Osteocyte (in vitro differentiated cells): Measurements from ENCODE around the gene PRMT3. TPM values are rescaled to one million over a fixed set of nuclear protein-coding genes. Genes with fewer than 3 reads are reported as not detected.

Experiments
- DNase-seq: peaks from one replicate; pipeline ENCODE4 v3.0.0; 2021; ENCODE audit warnings: mixed read lengths; ENCODE audit not compliant: unreplicated experiment; ENCODE audit errors: extremely low spot score
- H3K27ac Mint-ChIP-seq: one replicate; pipeline ENCODE4 v1.8.0; 2021; ENCODE audit warnings: mild to moderate bottlenecking, mixed read lengths; ENCODE audit not compliant: unreplicated experiment
- H3K27me3 Mint-ChIP-seq: one replicate; pipeline ENCODE4 v1.8.0; 2021; ENCODE audit warnings: mixed read lengths; ENCODE audit not compliant: unreplicated experiment
- H3K36me3 Mint-ChIP-seq: one replicate; pipeline ENCODE4 v1.8.0; 2021; ENCODE audit warnings: mixed read lengths; ENCODE audit not compliant: unreplicated experiment
- H3K4me1 Mint-ChIP-seq: one replicate; pipeline ENCODE4 v1.8.0; 2021; ENCODE audit warnings: mixed read lengths; ENCODE audit not compliant: unreplicated experiment
- H3K4me3 Mint-ChIP-seq: one replicate; pipeline ENCODE4 v1.8.0; 2021; ENCODE audit warnings: mild to moderate bottlenecking, moderate library complexity, mixed read lengths; ENCODE audit not compliant: unreplicated experiment
- H3K9me3 Mint-ChIP-seq: one replicate; pipeline ENCODE4 v1.8.0; 2021; ENCODE audit warnings: mixed read lengths; ENCODE audit not compliant: unreplicated experiment
- total RNA-seq: library from RNA; stranded (reverse); gene quantifications from 2 replicates; pipeline ENCODE4 v1.2.1, GENCODE V29; 2021
- TF ChIP-seq, protein P1 (sequence below): fragments of 200-600 bp; sonication (generic); IDR thresholded peaks from 2 replicates; pipeline ENCODE4 v1.5.0; 2021; ENCODE audit warnings: antibody characterized with exemption, mild to moderate bottlenecking, moderate library complexity

The PRMT3 gene
- total RNA-seq, 1 donor from 2014 or later, result 17.7 TPM

DNA sequence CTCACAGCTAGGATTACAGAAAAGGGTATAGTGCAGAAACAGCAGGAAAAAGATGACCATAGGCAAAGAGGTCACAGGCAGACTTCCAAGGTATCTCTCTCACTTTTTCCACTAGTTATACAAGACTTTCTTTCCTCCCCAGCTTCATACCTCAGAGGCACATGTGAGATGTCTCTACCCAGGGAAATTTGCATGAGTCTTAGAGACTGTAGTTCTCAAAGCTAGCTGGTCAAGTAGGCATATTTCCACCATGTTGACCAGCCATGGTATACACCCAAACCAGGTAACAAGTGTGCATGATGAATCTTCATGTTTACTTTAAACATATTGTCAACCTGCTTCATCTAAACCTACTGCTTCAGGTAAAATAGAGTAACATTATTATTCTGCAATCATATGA is 27.9 kb downstream of the PRMT3 start:
- Mint-ChIP-seq H3K4me1 (no peaks in the 10 kb centered on the region), H3K9me3 (no peaks in the 10 kb centered on the region), H3K36me3 (peaks cover 29% of the 10 kb centered on the region), H3K4me3 (no peak overlapping the region), H3K27me3 (no peaks in the 10 kb centered on the region), H3K27ac (no peak overlapping the region)
- DNase-seq, result no peak
- TF ChIP-seq, protein P1, sequence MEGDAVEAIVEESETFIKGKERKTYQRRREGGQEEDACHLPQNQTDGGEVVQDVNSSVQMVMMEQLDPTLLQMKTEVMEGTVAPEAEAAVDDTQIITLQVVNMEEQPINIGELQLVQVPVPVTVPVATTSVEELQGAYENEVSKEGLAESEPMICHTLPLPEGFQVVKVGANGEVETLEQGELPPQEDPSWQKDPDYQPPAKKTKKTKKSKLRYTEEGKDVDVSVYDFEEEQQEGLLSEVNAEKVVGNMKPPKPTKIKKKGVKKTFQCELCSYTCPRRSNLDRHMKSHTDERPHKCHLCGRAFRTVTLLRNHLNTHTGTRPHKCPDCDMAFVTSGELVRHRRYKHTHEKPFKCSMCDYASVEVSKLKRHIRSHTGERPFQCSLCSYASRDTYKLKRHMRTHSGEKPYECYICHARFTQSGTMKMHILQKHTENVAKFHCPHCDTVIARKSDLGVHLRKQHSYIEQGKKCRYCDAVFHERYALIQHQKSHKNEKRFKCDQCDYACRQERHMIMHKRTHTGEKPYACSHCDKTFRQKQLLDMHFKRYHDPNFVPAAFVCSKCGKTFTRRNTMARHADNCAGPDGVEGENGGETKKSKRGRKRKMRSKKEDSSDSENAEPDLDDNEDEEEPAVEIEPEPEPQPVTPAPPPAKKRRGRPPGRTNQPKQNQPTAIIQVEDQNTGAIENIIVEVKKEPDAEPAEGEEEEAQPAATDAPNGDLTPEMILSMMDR, result no peak

DNA sequence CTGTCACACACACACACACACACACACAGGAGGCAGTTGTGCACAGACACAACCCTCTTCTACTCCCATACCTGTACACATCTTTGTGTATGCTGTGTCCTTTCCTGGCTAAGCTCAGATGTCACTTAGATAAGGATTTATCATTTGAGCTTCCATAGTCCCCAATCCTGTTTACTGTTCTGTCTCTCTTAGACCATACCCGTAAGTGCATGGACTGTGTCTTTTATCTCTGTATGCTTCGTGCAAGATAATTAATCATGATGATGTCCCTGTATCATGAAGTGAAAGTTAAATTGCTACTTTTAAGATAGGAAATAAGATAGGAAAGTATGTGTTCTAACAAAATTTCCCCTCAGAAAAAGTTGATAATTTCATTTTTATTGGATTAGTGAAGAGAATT is 30.3 kb downstream of the PRMT3 start:
- Mint-ChIP-seq H3K4me1 (no peaks in the 10 kb centered on the region), H3K4me3 (no peak overlapping the region), H3K36me3 (peaks cover 25% of the 10 kb centered on the region), H3K9me3 (no peaks in the 10 kb centered on the region), H3K27ac (no peak overlapping the region), H3K27me3 (no peaks in the 10 kb centered on the region)
- TF ChIP-seq, protein P1, result no peak
- no peak for DNase-seq

DNA sequence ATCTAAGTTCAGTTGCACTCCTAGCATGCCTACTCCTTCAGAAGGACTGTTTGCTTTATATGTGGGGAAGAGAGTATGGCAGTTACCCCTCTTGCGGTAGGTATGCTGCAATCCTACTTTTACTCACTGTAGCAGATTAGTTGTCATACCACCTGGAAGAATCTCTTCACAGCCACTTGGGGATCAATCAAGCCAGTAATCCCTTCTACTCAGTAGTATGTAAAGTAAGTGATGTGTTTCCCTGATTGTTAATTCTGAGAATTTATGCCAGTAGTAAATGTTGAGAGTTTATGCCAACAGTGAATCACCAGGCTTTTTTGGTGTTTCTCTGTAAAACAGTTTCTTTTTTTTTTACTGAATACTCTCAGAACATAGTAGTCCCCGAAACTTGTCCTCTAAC is 34.4 kb downstream of the PRMT3 start:
- Mint-ChIP-seq H3K36me3 (peaks cover 19% of the 10 kb centered on the region), H3K4me3 (no peak overlapping the region), H3K27me3 (no peaks in the 10 kb centered on the region), H3K27ac (no peak overlapping the region), H3K9me3 (no peaks in the 10 kb centered on the region), H3K4me1 (no peaks in the 10 kb centered on the region)
- TF ChIP-seq, protein P1, result no peak
- DNase-seq, result no peak

DNA sequence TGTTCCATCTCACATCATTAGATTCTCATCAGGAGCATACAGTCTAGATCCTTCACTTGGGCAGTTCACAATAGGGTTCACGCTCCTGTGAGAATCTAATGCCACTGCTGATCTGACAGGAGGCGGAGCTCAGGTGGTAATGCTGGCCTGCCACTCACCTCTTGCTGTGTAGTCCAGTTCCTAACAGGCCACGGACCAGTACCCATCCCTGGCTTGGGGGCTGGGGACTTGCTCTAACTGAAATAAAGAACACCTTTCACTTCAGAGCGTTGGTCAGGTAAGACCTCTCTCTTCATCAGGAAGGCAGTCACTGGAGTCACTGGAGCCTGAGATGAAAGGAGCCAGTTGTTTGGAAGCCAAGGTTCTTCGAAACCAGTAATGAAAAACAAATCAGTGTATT is 41.7 kb downstream of the PRMT3 start:
- Mint-ChIP-seq H3K4me3 (no peak overlapping the region), H3K36me3 (peaks cover 2% of the 10 kb centered on the region), H3K27me3 (no peaks in the 10 kb centered on the region), H3K9me3 (no peaks in the 10 kb centered on the region), H3K4me1 (no peaks in the 10 kb centered on the region), H3K27ac (no peak overlapping the region)
- DNase-seq, result no peak
- TF ChIP-seq, protein P1, result no peak

DNA sequence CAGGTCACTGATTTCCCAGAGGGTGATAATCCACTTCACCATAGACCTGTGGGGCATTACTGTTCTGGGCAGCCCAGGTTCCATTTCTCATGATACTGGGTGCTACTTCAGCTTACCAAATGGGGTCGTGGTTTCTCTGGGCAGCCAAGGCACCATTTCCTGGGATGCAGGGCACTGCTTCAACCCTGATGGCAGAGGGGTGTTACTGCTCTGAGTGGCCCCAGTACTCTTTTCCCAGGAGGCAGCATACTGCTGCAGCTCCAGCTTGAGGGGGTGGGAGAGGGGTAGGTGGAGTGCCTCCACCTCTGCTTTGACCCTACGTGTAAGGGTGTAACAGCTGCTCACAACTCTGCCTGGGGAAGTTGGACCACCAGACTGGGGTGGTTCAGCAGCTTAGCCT is 51.1 kb downstream of the PRMT3 start:
- no peak overlapping the region for H3K27ac Mint-ChIP-seq
- TF ChIP-seq, protein P1, result no peak
- H3K27me3 Mint-ChIP-seq, result no peaks in the 10 kb centered on the region
- H3K4me1 Mint-ChIP-seq, result no peaks in the 10 kb centered on the region
- H3K4me3 Mint-ChIP-seq, result no peak overlapping the region
- H3K36me3 Mint-ChIP-seq, result peaks cover 11% of the 10 kb centered on the region
- no peaks in the 10 kb centered on the region for H3K9me3 Mint-ChIP-seq
- no peak for DNase-seq
